ENCODE results near the gene C5orf22. TPM values are rescaled to one million over a fixed set of nuclear protein-coding genes. Genes with fewer than 3 reads are reported as not detected.

Gene C5orf22
- polyA plus RNA-seq (18.9 and 20.3 TPM in 2 replicates), polyA minus RNA-seq (48.5 and 53.9 TPM in 2 replicates)

- H3F3A ChIP-seq (ENCODE audit: insufficient read depth, low read length, poor library complexity, severe bottlenecking) = no peaks in the 10 kb centered on the region
- H3K9ac ChIP-seq (ENCODE audit: low read length) = peak within 1 kb of the TSS; percentile 74
- peaks cover 4% of the 10 kb centered on the region for H3K36me3 ChIP-seq (ENCODE audit: insufficient read depth, low read length)
- H3K9me2 ChIP-seq (ENCODE audit: insufficient read depth, low read length) = no peaks in the 10 kb centered on the region
- peak; percentile 35 for TF ChIP-seq MXI1 (conservative IDR thresholded peaks at IDR 0.05; ENCODE audit: poor library complexity, severe bottlenecking)
- peak; percentile 66 for TF ChIP-seq TAF1 (IDR thresholded peaks at IDR 0.05; ENCODE audit: low read depth)
- TF ChIP-seq, protein P1, sequence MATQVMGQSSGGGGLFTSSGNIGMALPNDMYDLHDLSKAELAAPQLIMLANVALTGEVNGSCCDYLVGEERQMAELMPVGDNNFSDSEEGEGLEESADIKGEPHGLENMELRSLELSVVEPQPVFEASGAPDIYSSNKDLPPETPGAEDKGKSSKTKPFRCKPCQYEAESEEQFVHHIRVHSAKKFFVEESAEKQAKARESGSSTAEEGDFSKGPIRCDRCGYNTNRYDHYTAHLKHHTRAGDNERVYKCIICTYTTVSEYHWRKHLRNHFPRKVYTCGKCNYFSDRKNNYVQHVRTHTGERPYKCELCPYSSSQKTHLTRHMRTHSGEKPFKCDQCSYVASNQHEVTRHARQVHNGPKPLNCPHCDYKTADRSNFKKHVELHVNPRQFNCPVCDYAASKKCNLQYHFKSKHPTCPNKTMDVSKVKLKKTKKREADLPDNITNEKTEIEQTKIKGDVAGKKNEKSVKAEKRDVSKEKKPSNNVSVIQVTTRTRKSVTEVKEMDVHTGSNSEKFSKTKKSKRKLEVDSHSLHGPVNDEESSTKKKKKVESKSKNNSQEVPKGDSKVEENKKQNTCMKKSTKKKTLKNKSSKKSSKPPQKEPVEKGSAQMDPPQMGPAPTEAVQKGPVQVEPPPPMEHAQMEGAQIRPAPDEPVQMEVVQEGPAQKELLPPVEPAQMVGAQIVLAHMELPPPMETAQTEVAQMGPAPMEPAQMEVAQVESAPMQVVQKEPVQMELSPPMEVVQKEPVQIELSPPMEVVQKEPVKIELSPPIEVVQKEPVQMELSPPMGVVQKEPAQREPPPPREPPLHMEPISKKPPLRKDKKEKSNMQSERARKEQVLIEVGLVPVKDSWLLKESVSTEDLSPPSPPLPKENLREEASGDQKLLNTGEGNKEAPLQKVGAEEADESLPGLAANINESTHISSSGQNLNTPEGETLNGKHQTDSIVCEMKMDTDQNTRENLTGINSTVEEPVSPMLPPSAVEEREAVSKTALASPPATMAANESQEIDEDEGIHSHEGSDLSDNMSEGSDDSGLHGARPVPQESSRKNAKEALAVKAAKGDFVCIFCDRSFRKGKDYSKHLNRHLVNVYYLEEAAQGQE (IDR thresholded peaks at IDR 0.05; ENCODE audit: borderline replicate concordance) = no peak
- no peak for TF ChIP-seq EZH2 (IDR thresholded peaks at IDR 0.05; ENCODE audit: borderline replicate concordance, insufficient read depth, low read length, poor library complexity, severe bottlenecking)
- TF ChIP-seq CTCF (IDR thresholded peaks at IDR 0.05; ENCODE audit: poor library complexity, severe bottlenecking) = peak; percentile 51
- peak; percentile 24 for TF ChIP-seq RAD21 (conservative IDR thresholded peaks at IDR 0.05)
- TF ChIP-seq SMC3 (conservative IDR thresholded peaks at IDR 0.05; ENCODE audit: poor library complexity) = peak; percentile 63
- peak; percentile 70 for TF ChIP-seq POLR2AphosphoS5 (IDR thresholded peaks at IDR 0.05)
- peak; percentile 33 for TF ChIP-seq EP300 (conservative IDR thresholded peaks at IDR 0.05; ENCODE audit: poor library complexity, severe bottlenecking)
- H3K4me2 ChIP-seq (ENCODE audit: low read length) = peak within 1 kb of the TSS; percentile 72
- peak within 1 kb of the TSS; percentile 65 for H3K27ac ChIP-seq (ENCODE audit: low read length)
- H3K9me3 ChIP-seq (ENCODE audit: low read length) = no peaks in the 10 kb centered on the region
- H3K79me2 ChIP-seq (replicated peaks; ENCODE audit: insufficient read depth, low read length) = peaks cover 28% of the 10 kb centered on the region
- H2AFZ ChIP-seq (ENCODE audit: low read depth, low read length) = peak within 1 kb of the TSS; percentile 70
- no peaks in the 10 kb centered on the region for H4K20me1 ChIP-seq (ENCODE audit: insufficient read depth)
- no peaks in the 10 kb centered on the region for H3K27me3 ChIP-seq (ENCODE audit: insufficient read depth, low read depth, low read length)
- peak within 1 kb of the TSS; percentile 69 for H3K4me3 ChIP-seq (ENCODE audit: low read length)
Measured at GRCh38 chr5:31531888-31532547, at the start of gene C5orf22, which contains the start of gene DROSHA. C5orf22 (plus strand) TSS chr5:31532301; CDS start chr5:31532393, 92 bp downstream. DROSHA (minus strand) TSS chr5:31532093; CDS start chr5:31529059, 3,034 bp downstream.

GRCh38 chr5:31485376-31486207 lies 46.5 kb upstream of the C5orf22 start:
- no peak overlapping the region for H2AFZ ChIP-seq (ENCODE audit: low read depth, low read length)
- TF ChIP-seq MXI1 (conservative IDR thresholded peaks at IDR 0.05; ENCODE audit: poor library complexity, severe bottlenecking) (no peak), TAF1 (IDR thresholded peaks at IDR 0.05; ENCODE audit: low read depth) (no peak), POLR2AphosphoS5 (IDR thresholded peaks at IDR 0.05) (no peak), RAD21 (conservative IDR thresholded peaks at IDR 0.05) (no peak), EZH2 (IDR thresholded peaks at IDR 0.05; ENCODE audit: borderline replicate concordance, insufficient read depth, low read length, poor library complexity, severe bottlenecking) (no peak), CTCF (IDR thresholded peaks at IDR 0.05; ENCODE audit: poor library complexity, severe bottlenecking) (no peak), SMC3 (conservative IDR thresholded peaks at IDR 0.05; ENCODE audit: poor library complexity) (no peak), EP300 (conservative IDR thresholded peaks at IDR 0.05; ENCODE audit: poor library complexity, severe bottlenecking) (no peak)
- TF ChIP-seq, protein P1 (IDR thresholded peaks at IDR 0.05; ENCODE audit: borderline replicate concordance) = no peak
- H3K9me3 ChIP-seq (ENCODE audit: low read length) = no peaks in the 10 kb centered on the region
- H4K20me1 ChIP-seq (ENCODE audit: insufficient read depth) = no peaks in the 10 kb centered on the region
- no peaks in the 10 kb centered on the region for H3K79me2 ChIP-seq (replicated peaks; ENCODE audit: insufficient read depth, low read length)
- H3K9ac ChIP-seq (ENCODE audit: low read length) = no peak overlapping the region
- no peaks in the 10 kb centered on the region for H3K27me3 ChIP-seq (ENCODE audit: insufficient read depth, low read depth, low read length)
- peaks cover 10% of the 10 kb centered on the region for H3K36me3 ChIP-seq (ENCODE audit: insufficient read depth, low read length)
- no peaks in the 10 kb centered on the region for H3F3A ChIP-seq (ENCODE audit: insufficient read depth, low read length, poor library complexity, severe bottlenecking)
- no peak overlapping the region for H3K4me2 ChIP-seq (ENCODE audit: low read length)
- no peak overlapping the region for H3K4me3 ChIP-seq (ENCODE audit: low read length)
- H3K27ac ChIP-seq (ENCODE audit: low read length) = no peak overlapping the region
- H3K9me2 ChIP-seq (ENCODE audit: insufficient read depth, low read length) = no peaks in the 10 kb centered on the region

Measured in neural cell (in vitro differentiated cells).